DMS114 treated with DMSO at 0.1 percent for 48 hours (cell line): Measurements from ENCODE around the gene GZF1.

Experiments used
- DNase-seq: peaks from one replicate; lab custom pipeline; 2025; ENCODE audit not compliant: unreplicated experiment; lab: John Stamatoyannopoulos, UW

The GZF1 gene

GRCh38 chr20:23368316-23369071 lies 6.5 kb downstream of the GZF1 start:
- DNase-seq = no peak

- no peak for DNase-seq
Measured at GRCh38 chr20:23369072-23369823, 7.3 kb downstream of the GZF1 start.

GRCh38 chr20:23370274-23370673 lies 8.3 kb downstream of the GZF1 start:
- DNase-seq = no peak

- DNase-seq = no peak
Measured at GRCh38 chr20:23370873-23371272, 8.9 kb downstream of the GZF1 start.

GRCh38 chr20:23371496-23371895 lies 9.5 kb downstream of the GZF1 start:
- no peak for DNase-seq

- no peak for DNase-seq
Measured at GRCh38 chr20:23374441-23374840, 12.5 kb downstream of the GZF1 start.

GRCh38 chr20:23375827-23376226 lies 13.8 kb downstream of the GZF1 start:
- no peak for DNase-seq

GRCh38 chr20:23379772-23380171 lies 17.8 kb downstream of the GZF1 start:
- no peak for DNase-seq

GRCh38 chr20:23381876-23382275 lies 19.9 kb downstream of the GZF1 start:
- no peak for DNase-seq

GRCh38 chr20:23386304-23387117 lies 24.5 kb downstream of the GZF1 start:
- no peak for DNase-seq

- DNase-seq = no peak
Measured at GRCh38 chr20:23387118-23387443, 25.1 kb downstream of the GZF1 start.

- no peak for DNase-seq
Measured at GRCh38 chr20:23390091-23390774, 28.3 kb downstream of the GZF1 start.

GRCh38 chr20:23391707-23392310 lies 29.8 kb downstream of the GZF1 start:
- no peak for DNase-seq

- no peak for DNase-seq
Measured at GRCh38 chr20:23393996-23394775, 32.2 kb downstream of the GZF1 start.

GRCh38 chr20:23396950-23397627 lies 35.1 kb downstream of the GZF1 start:
- DNase-seq = no peak

- DNase-seq = no peak
Measured at GRCh38 chr20:23397961-23398360, 36.0 kb downstream of the GZF1 start.

GRCh38 chr20:23399568-23400241 lies 37.7 kb downstream of the GZF1 start:
- no peak for DNase-seq

- DNase-seq = no peak
Measured at GRCh38 chr20:23401051-23401450, 39.1 kb downstream of the GZF1 start.

- DNase-seq = no peak
Measured at GRCh38 chr20:23403751-23404150, 41.8 kb downstream of the GZF1 start.
